Measurements from ENCODE around the gene ZNF263. TPM values are rescaled to one million over a fixed set of nuclear protein-coding genes. Genes with fewer than 3 reads are reported as not detected.

ZNF263 gene
- total RNA-seq, 1 experiment from 2014 or later = 29.5 TPM

DNA sequence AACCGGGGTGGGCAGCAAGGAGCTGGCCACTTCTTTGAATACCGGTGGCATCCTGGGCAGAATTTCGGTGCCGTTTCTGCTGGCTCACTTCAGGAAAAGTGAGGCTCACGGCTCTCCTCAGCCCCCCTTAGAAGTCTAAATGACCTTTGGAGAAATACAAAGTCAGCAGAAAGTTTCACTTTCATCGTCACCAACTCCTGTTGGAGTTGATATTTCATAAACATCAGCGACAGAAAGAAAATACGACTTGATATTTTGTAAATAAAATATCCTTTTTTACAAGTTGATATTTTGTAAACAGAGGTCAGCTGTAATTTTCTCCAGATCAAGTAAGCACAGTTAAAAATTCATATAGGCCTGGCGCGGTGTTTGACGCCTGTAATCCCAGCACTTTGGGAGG is 22.8 kb downstream of the ZNF263 start (continued):
- TF ChIP-seq, protein P1, sequence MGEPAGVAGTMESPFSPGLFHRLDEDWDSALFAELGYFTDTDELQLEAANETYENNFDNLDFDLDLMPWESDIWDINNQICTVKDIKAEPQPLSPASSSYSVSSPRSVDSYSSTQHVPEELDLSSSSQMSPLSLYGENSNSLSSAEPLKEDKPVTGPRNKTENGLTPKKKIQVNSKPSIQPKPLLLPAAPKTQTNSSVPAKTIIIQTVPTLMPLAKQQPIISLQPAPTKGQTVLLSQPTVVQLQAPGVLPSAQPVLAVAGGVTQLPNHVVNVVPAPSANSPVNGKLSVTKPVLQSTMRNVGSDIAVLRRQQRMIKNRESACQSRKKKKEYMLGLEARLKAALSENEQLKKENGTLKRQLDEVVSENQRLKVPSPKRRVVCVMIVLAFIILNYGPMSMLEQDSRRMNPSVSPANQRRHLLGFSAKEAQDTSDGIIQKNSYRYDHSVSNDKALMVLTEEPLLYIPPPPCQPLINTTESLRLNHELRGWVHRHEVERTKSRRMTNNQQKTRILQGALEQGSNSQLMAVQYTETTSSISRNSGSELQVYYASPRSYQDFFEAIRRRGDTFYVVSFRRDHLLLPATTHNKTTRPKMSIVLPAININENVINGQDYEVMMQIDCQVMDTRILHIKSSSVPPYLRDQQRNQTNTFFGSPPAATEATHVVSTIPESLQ (CRISPR knock-in tag; IDR thresholded peaks at IDR 0.05) = no peak
- TF ChIP-seq, protein P2, sequence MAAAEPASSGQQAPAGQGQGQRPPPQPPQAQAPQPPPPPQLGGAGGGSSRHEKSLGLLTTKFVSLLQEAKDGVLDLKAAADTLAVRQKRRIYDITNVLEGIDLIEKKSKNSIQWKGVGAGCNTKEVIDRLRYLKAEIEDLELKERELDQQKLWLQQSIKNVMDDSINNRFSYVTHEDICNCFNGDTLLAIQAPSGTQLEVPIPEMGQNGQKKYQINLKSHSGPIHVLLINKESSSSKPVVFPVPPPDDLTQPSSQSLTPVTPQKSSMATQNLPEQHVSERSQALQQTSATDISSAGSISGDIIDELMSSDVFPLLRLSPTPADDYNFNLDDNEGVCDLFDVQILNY (CRISPR knock-in tag; IDR thresholded peaks at IDR 0.05) = no peak
- no peak for TF ChIP-seq ZNF138 (CRISPR knock-in tag; conservative IDR thresholded peaks at IDR 0.05)
- no peak for TF ChIP-seq CBFB (CRISPR knock-in tag; IDR thresholded peaks at IDR 0.05; ENCODE audit: low read depth)

DNA sequence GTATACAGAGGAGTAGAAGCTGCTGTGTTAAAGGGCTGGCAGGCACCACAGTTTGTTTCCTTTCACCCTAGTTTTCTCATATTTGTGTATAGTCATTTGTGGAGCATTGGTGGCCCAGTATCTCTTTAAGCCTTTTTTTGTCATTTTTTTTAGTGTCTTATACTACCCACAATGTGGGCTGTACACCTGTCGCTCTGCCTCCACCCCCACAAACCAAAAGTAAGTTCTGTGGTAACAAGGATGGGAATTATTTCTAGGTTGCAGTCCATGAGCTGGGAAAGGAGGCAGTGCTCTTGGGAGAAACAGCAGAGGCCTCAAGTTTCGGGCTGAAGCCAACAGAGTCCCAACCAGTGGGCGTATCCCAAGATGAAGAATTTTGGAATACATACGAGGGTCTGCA is 28.2 kb downstream of the ZNF263 start:
- DNase-seq (ENCODE audit: low spot score) (no peak), ATAC-seq (no peak)
- Mint-ChIP-seq H3K4me1 (no peaks in the 10 kb centered on the region), H3K9me3 (peaks cover 82% of the 10 kb centered on the region), H3K36me3 (peaks cover 99% of the 10 kb centered on the region), H3K27me3 (ENCODE audit: low read depth) (peaks cover 12% of the 10 kb centered on the region), H3K4me3 (no peak overlapping the region), H3K27ac (no peak overlapping the region)
- TF ChIP-seq ZNF317 (CRISPR knock-in tag; IDR thresholded peaks at IDR 0.05; ENCODE audit: borderline replicate concordance, low read depth) (no peak), CREM (CRISPR knock-in tag; IDR thresholded peaks at IDR 0.05) (no peak), ZNF232 (CRISPR knock-in tag; IDR thresholded peaks at IDR 0.05) (no peak), JUN (CRISPR knock-in tag; IDR thresholded peaks at IDR 0.05) (no peak), HMGA2 (CRISPR knock-in tag; IDR thresholded peaks at IDR 0.05) (no peak), SOX15 (CRISPR knock-in tag; IDR thresholded peaks at IDR 0.05) (no peak), ZNF138 (CRISPR knock-in tag; conservative IDR thresholded peaks at IDR 0.05) (no peak)
- TF ChIP-seq, protein P3, sequence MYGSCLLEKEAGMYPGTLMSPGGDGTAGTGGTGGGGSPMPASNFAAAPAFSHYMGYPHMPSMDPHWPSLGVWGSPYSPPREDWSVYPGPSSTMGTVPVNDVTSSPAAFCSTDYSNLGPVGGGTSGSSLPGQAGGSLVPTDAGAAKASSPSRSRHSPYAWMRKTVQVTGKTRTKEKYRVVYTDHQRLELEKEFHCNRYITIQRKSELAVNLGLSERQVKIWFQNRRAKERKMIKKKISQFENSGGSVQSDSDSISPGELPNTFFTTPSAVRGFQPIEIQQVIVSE (CRISPR knock-in tag; IDR thresholded peaks at IDR 0.05; ENCODE audit: borderline replicate concordance) = no peak
- TF ChIP-seq, protein P4, sequence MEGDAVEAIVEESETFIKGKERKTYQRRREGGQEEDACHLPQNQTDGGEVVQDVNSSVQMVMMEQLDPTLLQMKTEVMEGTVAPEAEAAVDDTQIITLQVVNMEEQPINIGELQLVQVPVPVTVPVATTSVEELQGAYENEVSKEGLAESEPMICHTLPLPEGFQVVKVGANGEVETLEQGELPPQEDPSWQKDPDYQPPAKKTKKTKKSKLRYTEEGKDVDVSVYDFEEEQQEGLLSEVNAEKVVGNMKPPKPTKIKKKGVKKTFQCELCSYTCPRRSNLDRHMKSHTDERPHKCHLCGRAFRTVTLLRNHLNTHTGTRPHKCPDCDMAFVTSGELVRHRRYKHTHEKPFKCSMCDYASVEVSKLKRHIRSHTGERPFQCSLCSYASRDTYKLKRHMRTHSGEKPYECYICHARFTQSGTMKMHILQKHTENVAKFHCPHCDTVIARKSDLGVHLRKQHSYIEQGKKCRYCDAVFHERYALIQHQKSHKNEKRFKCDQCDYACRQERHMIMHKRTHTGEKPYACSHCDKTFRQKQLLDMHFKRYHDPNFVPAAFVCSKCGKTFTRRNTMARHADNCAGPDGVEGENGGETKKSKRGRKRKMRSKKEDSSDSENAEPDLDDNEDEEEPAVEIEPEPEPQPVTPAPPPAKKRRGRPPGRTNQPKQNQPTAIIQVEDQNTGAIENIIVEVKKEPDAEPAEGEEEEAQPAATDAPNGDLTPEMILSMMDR (IDR thresholded peaks at IDR 0.05) = no peak
- TF ChIP-seq, protein P5, sequence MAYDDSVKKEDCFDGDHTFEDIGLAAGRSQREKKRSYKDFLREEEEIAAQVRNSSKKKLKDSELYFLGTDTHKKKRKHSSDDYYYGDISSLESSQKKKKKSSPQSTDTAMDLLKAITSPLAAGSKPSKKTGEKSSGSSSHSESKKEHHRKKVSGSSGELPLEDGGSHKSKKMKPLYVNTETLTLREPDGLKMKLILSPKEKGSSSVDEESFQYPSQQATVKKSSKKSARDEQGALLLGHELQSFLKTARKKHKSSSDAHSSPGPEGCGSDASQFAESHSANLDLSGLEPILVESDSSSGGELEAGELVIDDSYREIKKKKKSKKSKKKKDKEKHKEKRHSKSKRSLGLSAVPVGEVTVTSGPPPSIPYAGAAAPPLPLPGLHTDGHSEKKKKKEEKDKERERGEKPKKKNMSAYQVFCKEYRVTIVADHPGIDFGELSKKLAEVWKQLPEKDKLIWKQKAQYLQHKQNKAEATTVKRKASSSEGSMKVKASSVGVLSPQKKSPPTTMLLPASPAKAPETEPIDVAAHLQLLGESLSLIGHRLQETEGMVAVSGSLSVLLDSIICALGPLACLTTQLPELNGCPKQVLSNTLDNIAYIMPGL (CRISPR knock-in tag; IDR thresholded peaks at IDR 0.05) = no peak
- TF ChIP-seq, protein P6, sequence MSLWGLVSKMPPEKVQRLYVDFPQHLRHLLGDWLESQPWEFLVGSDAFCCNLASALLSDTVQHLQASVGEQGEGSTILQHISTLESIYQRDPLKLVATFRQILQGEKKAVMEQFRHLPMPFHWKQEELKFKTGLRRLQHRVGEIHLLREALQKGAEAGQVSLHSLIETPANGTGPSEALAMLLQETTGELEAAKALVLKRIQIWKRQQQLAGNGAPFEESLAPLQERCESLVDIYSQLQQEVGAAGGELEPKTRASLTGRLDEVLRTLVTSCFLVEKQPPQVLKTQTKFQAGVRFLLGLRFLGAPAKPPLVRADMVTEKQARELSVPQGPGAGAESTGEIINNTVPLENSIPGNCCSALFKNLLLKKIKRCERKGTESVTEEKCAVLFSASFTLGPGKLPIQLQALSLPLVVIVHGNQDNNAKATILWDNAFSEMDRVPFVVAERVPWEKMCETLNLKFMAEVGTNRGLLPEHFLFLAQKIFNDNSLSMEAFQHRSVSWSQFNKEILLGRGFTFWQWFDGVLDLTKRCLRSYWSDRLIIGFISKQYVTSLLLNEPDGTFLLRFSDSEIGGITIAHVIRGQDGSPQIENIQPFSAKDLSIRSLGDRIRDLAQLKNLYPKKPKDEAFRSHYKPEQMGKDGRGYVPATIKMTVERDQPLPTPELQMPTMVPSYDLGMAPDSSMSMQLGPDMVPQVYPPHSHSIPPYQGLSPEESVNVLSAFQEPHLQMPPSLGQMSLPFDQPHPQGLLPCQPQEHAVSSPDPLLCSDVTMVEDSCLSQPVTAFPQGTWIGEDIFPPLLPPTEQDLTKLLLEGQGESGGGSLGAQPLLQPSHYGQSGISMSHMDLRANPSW (CRISPR knock-in tag; conservative IDR thresholded peaks at IDR 0.05; ENCODE audit: low read depth) = no peak
- POLR2A ChIA-PET = no interaction called here
- CTCF ChIA-PET = no interaction called here

Measured in WTC11 (cell line).